Smooth muscle cell (in vitro differentiated cells): ENCODE measurements around the gene UST. TPM values are rescaled to one million over a fixed set of nuclear protein-coding genes. Genes with fewer than 3 reads are reported as not detected.
"Not testable (repeated sequence)": the region's sequence is repeated elsewhere in the genome, so short reads cannot be mapped to it uniquely, and the experiment has no call there.

ENCODE experiments used
- DNase-seq: peaks from one replicate; lab custom pipeline; 2025; ENCODE audit not compliant: unreplicated experiment; lab: John Stamatoyannopoulos, UW
- H2AFZ ChIP-seq: fragments of 200-600 bp; sonication (generic); 2 replicates; pipeline ENCODE4 v1.6.0; 2016; ENCODE audit warnings: antibody characterized with exemption, low read depth, mild to moderate bottlenecking
- H3F3A ChIP-seq: fragments of 200-600 bp; sonication (generic); 2 replicates; pipeline ENCODE4 v1.6.0; 2017; ENCODE audit warnings: antibody characterized with exemption, low read depth
- H3K27ac ChIP-seq: fragments of 200-600 bp; sonication (generic); 2 replicates; pipeline ENCODE4 v1.5.1; 2016; ENCODE audit warnings: low read depth, mild to moderate bottlenecking
- H3K27me3 ChIP-seq: fragments of 200-600 bp; sonication (generic); 2 replicates; pipeline ENCODE4 v1.6.1; 2016; ENCODE audit warnings: low read depth, mild to moderate bottlenecking
- H3K36me3 ChIP-seq: fragments of 200-600 bp; sonication (generic); 2 replicates; pipeline ENCODE4 v1.5.1; 2016; ENCODE audit warnings: low read depth
- H3K4me1 ChIP-seq: fragments of 200-600 bp; sonication (generic); 2 replicates; pipeline ENCODE4 v1.5.1; 2016; ENCODE audit warnings: low read depth
- H3K4me2 ChIP-seq: fragments of 200-600 bp; sonication (generic); 2 replicates; pipeline ENCODE4 v1.6.0; 2016; ENCODE audit warnings: mild to moderate bottlenecking
- H3K4me3 ChIP-seq: fragments of 200-600 bp; sonication (generic); 2 replicates; pipeline ENCODE4 v1.5.1; 2016; ENCODE audit warnings: mild to moderate bottlenecking
- H3K79me2 ChIP-seq: fragments of 200-600 bp; sonication (generic); 2 replicates; pipeline ENCODE4 v1.6.0; 2016; ENCODE audit warnings: low read depth, mild to moderate bottlenecking
- H3K9ac ChIP-seq: fragments of 200-600 bp; sonication (generic); 2 replicates; pipeline ENCODE4 v1.6.0; 2016; ENCODE audit warnings: low read depth
- H3K9me3 ChIP-seq: fragments of 200-600 bp; sonication (generic); replicated peaks from 2 replicates; pipeline ENCODE4 v1.5.1; 2016; ENCODE audit warnings: low read depth
- H4K20me1 ChIP-seq: fragments of 200-600 bp; sonication (generic); 2 replicates; pipeline ENCODE4 v1.6.0; 2016; ENCODE audit warnings: low read depth
- CTCF ChIP-seq: fragments of 200-600 bp; sonication (generic); IDR thresholded peaks from 2 replicates; pipeline ENCODE4 v1.5.1; 2017; ENCODE audit warnings: borderline replicate concordance, mild to moderate bottlenecking, antibody characterized with exemption; ENCODE audit not compliant: insufficient read depth, poor library complexity, severe bottlenecking
- WGBS: methylation state at CpG from one replicate; pipeline ENCODE4 v1.1.7; 2016; ENCODE audit warnings: low lambda C conversion rate; 5-methylcytosine and 5-hydroxymethylcytosine counted together
- polyA plus RNA-seq: library from polyadenylated mRNA; unstranded; fragments of >200 nt; fragmentation: Nextera tagmentation; extraction: Ambion mirVana; gene quantifications from 2 replicates; pipeline ENCODE4 v1.2.1, GENCODE V29; 2016
- total RNA-seq: library from RNA; depleted of rRNA; stranded (reverse); fragments of >200 nt; gene quantifications from 2 replicates; pipeline ENCODE4 v1.2.3, GENCODE V29; 2014

Gene UST
- total and polyA plus RNA-seq, 2 experiments from 2014 or later: 16.1 to 19.5 TPM

- peaks cover 26% of the 10 kb centered on the region for H3K4me1 ChIP-seq
- H3K79me2 ChIP-seq: peaks cover 67% of the 10 kb centered on the region
- no peak overlapping the region for H3K4me3 ChIP-seq
- no peak overlapping the region for H2AFZ ChIP-seq
- H3K36me3 ChIP-seq: no peaks in the 10 kb centered on the region
- H3K9ac ChIP-seq: no peak overlapping the region
- no peaks in the 10 kb centered on the region for H3K9me3 ChIP-seq
- DNase-seq: no peak
- 97% methylated on average over 6 of the region's 6 CpGs for WGBS
- peaks cover 14% of the 10 kb centered on the region for H4K20me1 ChIP-seq
- H3K27ac ChIP-seq: no peak overlapping the region
- H3K27me3 ChIP-seq: no peaks in the 10 kb centered on the region
- H3K4me2 ChIP-seq: no peak overlapping the region
- H3F3A ChIP-seq: no peaks in the 10 kb centered on the region
- no peak for TF ChIP-seq CTCF
Measured at GRCh38 chr6:148852688-148853087, 105.9 kb downstream of the UST start.

GRCh38 chr6:148853113-148853512, 106.3 kb downstream of the UST start:
- not testable (repeated sequence) for H3F3A ChIP-seq, H3K4me2 ChIP-seq, DNase-seq, H3K27ac ChIP-seq, H3K4me3 ChIP-seq, H3K9ac ChIP-seq, H3K36me3 ChIP-seq, H3K9me3 ChIP-seq, H2AFZ ChIP-seq, H3K27me3 ChIP-seq
- Histone ChIP-seq H3K4me1 (peaks cover 26% of the 10 kb centered on the region), H3K79me2 (peaks cover 66% of the 10 kb centered on the region), H4K20me1 (peaks cover 14% of the 10 kb centered on the region)
- WGBS: 94% methylated on average over 3 of the region's 3 CpGs

GRCh38 chr6:148854096-148854495, 107.3 kb downstream of the UST start:
- peaks cover 15% of the 10 kb centered on the region for H4K20me1 ChIP-seq
- 85% methylated on average over 5 of the region's 5 CpGs for WGBS
- no peaks in the 10 kb centered on the region for H3F3A ChIP-seq
- H3K36me3 ChIP-seq: no peaks in the 10 kb centered on the region
- H3K4me1 ChIP-seq: peaks cover 26% of the 10 kb centered on the region
- peaks cover 59% of the 10 kb centered on the region for H3K79me2 ChIP-seq
- no peaks in the 10 kb centered on the region for H3K9me3 ChIP-seq
- no peak overlapping the region for H3K4me2 ChIP-seq
- no peak overlapping the region for H3K9ac ChIP-seq
- H3K27me3 ChIP-seq: no peaks in the 10 kb centered on the region
- TF ChIP-seq CTCF: no peak
- H2AFZ ChIP-seq: no peak overlapping the region
- no peak for DNase-seq
- H3K27ac ChIP-seq: no peak overlapping the region
- H3K4me3 ChIP-seq: no peak overlapping the region

- no peak for DNase-seq
- no peak overlapping the region for H3K27ac ChIP-seq
- no peak overlapping the region for H2AFZ ChIP-seq
- H4K20me1 ChIP-seq: peaks cover 15% of the 10 kb centered on the region
- 67% methylated on average over 11 of the region's 11 CpGs for WGBS
- no peak overlapping the region for H3K9ac ChIP-seq
- H3K4me2 ChIP-seq: no peak overlapping the region
- no peaks in the 10 kb centered on the region for H3K9me3 ChIP-seq
- no peak for TF ChIP-seq CTCF
- peaks cover 59% of the 10 kb centered on the region for H3K79me2 ChIP-seq
- H3K27me3 ChIP-seq: no peaks in the 10 kb centered on the region
- no peak overlapping the region for H3K4me3 ChIP-seq
- H3F3A ChIP-seq: no peaks in the 10 kb centered on the region
- peaks cover 26% of the 10 kb centered on the region for H3K4me1 ChIP-seq
- H3K36me3 ChIP-seq: no peaks in the 10 kb centered on the region
Measured at GRCh38 chr6:148854992-148855391, 108.2 kb downstream of the UST start.
